HG03432 (cell line): Measurements from ENCODE around the gene PLA2G15.

Experiments
- ATAC-seq: cut with Tn5 transposase; IDR thresholded peaks from one replicate; pipeline ENCODE4 v1.9.1; 2021; ENCODE audit warnings: mild to moderate bottlenecking, moderate library complexity; ENCODE audit not compliant: unreplicated experiment

Gene PLA2G15, protein sequence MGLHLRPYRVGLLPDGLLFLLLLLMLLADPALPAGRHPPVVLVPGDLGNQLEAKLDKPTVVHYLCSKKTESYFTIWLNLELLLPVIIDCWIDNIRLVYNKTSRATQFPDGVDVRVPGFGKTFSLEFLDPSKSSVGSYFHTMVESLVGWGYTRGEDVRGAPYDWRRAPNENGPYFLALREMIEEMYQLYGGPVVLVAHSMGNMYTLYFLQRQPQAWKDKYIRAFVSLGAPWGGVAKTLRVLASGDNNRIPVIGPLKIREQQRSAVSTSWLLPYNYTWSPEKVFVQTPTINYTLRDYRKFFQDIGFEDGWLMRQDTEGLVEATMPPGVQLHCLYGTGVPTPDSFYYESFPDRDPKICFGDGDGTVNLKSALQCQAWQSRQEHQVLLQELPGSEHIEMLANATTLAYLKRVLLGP

DNA sequence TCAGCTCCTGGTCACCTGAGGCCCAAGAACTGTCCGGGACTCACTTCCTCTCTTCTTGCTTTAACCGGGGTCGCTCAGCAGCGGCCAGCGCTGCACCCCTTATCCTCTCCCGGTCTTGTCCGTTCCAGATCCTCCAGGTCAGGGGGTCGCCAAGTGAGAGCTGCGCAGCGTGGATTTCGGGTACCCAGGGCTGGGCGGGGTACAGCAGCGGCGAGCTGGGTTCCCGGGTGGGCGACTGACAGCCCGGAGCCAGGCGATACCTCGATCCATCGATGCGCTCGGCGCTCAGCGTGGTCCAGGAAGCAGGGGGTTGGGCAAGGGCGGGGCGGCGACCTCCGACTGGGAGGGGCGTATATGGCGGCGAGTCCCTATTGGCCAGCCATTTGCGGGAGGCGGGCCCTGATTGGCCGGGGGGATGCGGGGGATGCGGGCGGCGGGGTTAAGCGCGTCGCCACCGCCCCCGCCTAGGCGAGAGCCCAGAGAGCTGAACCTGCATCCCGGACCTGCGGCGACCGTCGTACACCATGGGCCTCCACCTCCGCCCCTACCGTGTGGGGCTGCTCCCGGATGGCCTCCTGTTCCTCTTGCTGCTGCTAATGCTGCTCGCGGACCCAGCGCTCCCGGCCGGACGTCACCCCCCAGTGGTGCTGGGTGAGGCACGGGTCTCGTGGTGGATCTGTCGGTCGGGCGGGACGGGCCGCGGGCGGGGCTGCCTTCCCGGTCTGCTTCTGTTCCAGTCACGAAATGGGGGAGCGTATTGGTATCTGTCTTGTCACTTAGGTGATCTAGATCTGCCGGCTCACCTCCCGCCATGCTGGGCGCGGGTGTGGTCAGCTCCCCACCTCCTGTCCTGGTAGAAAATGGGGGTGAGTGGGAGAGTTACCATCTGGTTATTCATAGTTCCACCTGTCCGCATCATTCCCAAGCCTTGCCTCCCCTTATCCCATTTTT lies at the start of gene PLA2G15:
Gene PLA2G15, plus strand, starts transcription at position 471 of the 951 bp plus-strand sequence. Its CDS starts 54 bp downstream, at position 525.
- peak; percentile 83 for ATAC-seq

DNA sequence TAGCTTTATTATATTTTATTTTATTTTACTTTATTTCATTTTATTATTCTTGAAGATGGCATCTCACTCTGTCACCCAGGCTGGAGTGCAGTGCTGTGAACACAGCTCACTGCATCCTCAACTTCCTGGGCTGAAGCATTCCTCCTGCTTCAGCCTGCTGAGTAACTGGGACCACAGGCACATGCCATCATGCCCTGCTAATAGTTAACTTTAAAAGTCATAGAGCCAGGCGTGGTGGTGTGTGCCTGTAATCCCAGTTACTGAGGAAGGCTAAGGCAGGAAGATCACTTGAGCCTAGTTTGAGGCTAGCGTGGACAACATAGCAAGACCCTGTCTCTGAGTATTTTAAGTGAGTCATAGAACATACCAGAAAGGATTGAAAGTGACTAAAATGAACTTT lies 47.9 kb upstream of the PLA2G15 start:
- no peak for ATAC-seq

DNA sequence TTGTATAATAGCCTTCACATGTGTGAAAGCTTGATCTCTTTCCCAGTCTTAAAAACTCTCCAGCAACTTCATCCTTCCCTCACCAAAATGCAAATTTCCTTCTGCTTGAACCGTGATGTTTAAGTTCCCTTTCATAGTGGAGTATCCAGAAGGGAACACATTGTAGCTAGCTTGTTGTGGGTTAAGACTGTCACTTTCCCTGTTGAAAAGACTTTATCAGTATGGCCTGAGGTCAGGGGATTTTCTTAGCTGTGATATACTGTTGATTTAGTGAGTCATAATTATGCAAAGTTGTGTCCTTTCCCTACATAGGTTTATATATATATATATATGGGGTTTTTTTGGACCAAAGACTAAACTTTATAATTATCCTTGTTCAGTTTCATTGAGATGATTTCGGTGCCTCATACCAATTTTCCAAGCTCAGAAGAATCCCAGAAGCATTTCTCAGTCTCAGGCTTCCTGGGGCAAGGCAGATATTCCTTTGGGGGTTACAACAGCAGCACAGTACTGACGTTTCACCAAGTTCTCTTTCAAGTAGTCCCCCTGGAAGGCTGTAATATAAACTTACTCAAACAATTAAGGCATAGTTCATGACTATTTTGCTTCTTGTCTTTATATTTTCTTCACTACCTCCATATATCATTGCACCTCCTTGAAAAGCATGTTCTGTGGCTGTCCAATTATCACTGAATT lies 44.9 kb upstream of the PLA2G15 start:
- no peak for ATAC-seq

DNA sequence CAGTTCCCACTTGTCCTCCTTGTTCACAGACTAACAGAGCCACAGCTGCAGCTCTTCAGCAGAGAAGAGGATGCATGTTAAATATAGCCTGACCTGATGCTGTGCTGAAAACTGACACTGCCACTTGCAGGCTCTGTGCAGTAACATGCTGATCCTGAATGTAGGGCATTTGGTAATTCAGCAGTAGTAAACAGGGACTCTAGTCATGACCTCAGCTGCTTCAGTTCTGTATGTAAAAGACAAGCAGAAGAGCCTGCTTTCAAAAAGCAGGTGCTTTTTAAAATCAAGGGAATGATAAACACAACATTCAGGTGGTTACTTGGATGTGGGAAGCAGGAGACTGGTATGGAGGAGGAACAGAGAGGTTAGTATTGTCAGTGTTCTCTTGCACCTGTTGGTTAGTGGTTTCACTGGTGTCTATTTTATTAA lies 43.1 kb upstream of the PLA2G15 start:
- ATAC-seq = no peak

DNA sequence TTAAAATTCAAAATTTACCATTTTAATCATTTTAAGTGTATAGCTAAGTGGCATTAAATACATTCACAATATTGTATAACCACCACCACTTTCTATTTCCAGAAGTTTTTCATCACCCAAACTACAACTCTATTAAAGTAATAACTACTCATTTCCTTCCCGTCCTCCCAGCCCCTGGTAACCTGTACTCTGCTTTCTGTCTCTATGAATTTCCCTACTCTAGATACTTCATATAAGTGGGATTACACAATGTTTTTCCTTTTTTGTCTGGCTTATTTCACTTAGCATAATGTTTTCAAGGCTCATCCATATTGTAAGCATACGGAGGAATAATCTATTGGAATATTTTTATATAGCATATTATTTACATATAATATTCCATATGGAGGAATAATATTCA lies 38.9 kb upstream of the PLA2G15 start:
- no peak for ATAC-seq

DNA sequence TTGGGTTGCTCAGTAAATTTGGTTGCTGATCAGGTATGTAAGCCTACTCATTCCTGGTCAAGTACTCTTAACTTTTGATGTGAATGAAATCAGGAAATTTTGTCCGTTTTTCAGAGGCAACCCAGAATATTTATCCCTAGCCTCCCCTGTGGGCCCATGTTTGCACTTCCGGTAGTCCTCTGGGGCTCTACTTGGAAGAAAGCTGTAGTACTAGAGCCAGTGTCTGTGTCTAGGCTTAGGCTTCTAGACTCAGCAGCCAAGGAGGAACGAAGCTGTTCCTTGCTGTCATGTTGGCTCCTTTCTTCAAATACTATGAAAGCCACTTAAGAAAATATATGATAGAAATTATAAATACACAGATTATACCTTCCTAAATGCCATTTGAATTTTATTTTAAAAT lies 30.4 kb upstream of the PLA2G15 start:
- no peak for ATAC-seq

DNA sequence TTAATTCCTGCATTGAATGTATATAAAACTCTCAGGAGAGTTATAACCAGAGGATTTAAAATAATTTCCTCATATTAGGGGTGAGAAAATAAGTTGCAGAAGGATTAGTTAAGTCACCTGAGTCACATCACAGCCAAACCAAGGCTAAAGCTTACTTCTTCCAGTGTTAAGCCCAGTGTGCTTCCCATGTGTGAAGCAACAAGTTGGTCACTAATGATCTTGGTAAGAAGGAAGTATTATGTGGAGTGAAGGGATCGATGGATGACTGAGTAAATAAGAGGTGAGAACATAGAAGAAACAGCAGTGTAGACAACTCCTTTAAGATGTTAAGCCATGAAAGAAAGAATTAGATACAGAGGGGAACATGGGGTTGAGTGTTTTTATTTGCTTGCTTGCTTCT lies 29.9 kb upstream of the PLA2G15 start:
- no peak for ATAC-seq

DNA sequence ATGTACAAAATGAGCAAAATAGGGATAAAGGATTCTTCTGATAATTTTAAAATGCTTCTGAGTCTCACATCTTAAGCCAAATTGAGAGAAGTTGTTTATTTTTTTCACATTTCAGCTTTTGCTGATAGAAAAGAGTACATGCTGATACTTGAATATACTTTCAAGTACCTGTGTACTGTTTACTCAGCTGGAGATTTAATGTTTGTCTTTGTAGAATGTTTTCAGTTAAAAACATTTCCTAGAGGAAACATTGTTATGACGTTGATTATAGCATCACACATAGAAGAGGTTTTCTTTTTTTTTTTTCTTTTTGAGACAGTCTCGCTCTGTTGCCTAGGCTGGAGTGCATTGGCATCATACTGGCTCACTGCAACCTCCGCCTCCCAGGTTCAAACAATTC lies 28.9 kb upstream of the PLA2G15 start:
- no peak for ATAC-seq

DNA sequence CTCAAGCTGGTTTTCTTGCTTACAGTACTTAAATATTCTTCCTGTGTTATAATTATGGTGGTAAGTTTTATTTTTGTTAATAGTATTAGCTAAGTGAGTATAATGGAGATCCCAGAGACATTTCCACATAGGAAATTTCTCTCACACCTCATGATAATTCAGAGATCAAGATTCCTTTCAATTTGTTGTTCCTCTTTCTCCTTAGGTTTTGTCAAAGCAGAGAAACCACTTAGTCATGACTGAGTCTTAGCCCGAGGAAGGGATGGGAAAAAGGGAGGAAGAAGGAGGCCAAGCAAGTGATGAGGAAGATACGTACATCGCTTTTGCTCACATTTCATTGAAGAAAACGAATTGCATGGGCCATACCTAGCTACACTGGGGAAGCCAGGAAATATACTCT lies 27.7 kb upstream of the PLA2G15 start:
- ATAC-seq = no peak

DNA sequence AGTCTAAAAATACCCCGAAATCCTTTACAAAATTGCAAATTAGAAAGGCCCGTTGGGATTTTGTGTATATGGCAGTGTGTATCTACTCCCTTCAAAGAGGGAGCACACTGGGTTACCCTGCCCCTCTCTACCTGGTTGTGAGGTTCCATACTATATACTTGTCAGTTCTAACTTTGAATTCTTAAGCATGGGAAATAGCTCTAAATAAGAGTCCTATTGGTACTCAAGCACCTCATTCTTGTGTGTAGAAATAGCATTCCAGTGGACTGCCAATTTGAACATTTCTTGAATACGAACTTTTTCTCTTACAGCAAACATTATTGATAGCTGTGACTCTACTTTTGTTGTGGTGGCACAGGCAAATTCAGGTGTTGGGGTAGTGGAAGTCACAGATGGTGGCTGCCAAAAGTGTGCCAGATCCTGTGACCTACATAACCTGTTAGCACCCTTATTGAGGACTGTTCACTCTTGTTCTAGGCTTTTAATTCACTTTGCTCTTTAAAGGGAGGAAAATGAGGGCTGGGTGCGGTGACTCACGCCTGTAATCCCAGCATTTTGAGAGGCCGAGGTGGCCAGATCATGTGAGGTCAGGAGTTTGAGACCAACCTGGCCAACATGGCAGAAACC lies 25.3 kb upstream of the PLA2G15 start:
- ATAC-seq = no peak

DNA sequence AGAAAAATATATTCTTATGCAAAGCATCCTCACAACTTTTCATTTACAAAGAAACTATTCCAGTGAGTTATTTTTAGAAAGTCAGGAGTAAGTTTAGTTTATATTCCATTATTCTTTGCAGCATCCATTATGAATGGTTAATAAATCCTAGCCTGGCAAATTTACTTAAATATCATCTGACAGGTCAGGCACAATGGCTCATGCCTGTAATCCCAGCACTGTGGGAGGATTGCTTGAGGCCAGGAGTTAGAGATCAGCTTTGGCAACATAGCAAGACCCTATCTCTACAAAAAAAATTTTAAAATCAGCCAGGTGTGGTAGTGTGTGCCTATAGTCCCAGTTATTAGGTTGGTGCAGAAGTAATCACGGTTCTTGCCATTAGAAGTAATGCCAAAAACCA lies 22.1 kb upstream of the PLA2G15 start:
- no peak for ATAC-seq

DNA sequence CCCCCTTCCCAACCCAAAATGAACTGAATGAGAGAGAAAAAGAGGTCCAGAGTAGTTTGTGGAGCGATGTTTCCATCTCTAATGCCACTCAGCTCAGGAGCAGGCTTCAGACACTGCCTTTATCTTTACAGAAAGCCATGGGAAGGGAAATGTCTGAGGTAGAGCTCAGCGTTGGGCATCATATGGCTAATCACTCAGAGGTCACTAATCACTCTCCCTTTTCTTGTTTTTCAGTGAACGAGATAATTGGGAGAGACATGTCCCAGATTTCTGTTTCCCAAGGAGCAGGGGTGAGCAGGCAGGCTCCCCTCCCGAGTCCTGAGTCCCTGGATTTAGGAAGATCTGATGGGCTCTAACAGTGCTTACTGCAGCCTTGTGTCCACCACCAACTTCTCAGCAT lies 19.1 kb upstream of the PLA2G15 start:
- ATAC-seq = no peak

DNA sequence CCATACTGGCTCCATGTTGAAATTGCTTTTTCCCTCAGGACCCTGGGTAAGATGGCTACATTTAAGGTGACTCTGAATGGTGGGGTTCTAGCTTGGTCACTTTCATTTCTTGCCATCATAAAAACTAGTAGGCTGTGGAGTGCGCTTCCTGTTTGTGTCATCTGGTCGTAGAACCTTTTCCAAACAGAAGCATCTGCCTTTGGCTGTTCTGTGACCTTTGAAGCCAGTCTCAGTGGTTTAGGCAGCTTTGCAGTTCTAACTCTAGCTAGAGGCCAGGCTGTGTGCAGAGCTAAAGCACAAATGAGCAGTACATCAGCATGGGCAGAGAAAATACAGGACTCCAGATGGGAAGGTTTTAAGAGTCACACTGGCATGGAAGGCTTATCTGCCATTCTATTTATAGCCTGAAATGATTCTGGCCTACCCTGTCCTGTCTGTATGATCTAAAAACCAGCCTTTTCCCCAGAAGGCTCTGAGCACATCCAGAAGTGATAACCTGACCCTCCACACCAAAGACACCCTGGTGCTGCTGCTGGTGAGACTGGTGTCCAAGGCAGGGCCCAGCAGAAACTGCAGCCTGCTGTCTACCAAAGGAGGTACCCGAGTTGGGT lies 17.9 kb upstream of the PLA2G15 start:
- ATAC-seq = no peak

DNA sequence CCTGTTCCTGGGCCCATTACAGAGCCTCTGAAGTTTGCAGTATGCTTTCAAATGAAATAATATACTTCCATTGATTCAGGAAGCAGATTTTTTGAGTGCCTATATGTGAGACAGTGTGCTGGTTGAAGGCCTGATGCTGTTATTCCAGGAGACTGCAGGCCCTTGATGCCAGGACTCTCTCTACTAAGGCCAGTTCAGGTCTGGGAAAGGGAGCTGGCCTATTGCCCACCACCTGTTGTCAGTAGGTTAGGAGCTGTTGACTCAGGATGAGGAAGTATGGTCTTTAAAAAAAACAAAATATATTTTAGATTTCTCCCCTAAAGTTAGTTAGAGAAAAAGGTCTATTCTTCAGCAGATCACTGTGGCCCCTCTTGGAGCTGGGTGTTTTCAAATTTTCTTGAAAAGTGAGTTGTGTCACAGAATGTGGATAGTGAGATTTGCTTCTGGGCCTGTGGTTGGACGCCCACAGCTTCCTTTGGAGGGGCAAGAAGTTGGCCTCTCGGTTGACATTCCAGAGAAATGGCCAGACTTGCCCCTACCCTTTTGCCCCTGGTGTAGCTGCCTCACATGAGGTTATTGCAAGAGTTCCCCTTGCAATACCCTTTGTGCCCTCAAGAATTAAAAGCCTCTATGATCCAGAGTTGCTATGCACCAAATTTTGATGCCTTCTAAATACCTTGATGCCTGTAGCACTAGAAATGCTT lies 17.2 kb upstream of the PLA2G15 start:
- ATAC-seq = no peak

DNA sequence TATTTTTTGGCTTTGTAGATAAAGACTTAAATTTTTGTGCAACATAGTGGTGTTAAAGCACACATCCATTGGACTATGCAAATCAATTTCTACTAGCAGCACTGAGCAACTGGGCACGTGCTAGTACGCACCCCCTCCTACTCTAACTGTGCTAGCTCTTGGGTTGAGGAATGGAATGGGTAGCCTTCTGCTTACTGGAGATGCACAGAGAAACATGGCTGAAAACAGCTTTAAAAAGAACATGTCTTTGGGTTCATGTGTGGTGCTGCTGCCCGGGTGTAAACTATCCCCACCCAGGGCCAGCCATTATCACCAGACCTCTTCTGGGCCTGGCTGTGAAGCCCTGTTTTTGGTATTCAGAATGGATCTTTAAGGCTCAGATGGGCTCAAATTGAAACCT lies 16.5 kb upstream of the PLA2G15 start:
- no peak for ATAC-seq

DNA sequence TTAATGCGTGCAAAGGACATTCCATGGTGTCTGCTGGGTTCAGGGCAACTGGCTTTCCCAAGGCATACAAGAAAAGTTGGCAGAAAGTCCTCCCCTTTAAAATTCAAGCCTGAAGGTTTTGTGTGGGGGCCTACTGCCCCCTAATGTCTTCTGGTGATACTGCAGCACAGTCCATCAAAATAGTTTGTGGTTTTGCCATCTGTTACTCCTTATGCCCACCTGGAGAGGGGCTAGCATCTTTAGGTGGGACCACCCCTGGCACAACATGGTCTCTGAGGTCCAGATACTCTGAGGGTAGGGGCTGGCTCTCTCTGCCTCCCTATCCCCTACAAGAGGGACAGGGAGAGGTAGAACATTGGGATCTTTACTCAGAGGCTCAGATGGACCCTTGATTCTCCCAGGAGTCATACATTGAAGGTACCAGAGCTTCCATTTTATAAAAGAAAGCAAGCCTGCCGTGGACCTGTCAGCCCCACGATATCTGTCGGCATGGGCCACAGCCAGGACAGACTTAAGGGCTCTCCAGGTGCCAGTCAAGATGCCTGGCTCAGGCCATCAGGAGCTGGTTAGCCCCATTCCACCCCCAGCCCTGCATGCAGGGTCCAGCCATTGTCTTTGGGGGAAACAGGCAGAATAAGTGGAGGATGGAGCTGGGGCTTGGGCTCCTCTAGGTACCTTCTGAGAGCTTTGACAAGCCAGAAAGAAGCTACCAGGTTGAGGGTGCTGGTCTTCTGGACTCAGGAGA lies 15.6 kb upstream of the PLA2G15 start:
- no peak for ATAC-seq

DNA sequence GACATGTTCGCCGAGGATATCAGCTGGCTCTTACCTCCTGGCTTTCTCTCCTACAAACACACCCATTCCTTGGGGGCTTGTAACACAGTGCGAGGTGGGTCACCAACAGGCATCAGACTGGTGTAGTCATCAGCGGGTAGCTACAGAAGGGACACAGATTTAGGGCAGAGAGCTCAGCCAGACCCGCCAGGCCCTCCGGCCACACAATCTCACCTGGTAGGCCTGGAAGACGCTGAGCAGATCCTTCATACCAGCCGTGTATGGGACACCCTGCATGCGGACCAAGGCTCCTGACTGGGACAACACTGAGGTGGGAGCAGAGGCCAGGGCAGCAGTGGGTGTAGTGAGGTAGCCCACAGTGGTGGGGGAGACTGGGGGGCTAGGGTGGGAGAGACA lies 15.0 kb upstream of the PLA2G15 start:
- no peak for ATAC-seq

DNA sequence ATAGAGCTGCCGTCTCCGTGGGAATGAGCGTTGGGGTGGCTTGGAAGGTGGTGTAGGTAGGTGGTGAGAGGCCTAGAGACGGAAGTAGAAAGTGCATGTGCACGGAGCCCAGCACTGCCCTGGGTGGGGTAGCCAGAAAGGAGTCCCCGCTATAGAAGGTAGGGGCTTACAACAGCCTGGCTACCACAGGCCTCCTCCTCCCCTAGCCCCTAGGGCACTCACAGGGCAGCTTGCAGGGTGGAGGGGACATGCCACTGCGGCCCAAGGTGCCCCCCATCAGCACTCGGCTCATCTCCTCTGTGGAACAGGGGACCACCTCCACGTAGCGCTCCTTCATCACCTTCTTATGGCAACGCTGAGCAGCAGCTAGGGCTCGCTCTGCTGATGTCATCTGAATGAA lies 14.2 kb upstream of the PLA2G15 start:
- no peak for ATAC-seq
